Upper lobe of left lung (tissue), 6 donors: ENCODE results near the gene CLEC4M. TPM values are rescaled to one million over a fixed set of nuclear protein-coding genes. Genes with fewer than 3 reads are reported as not detected.
"Not testable (repeated sequence)": the region's sequence is repeated elsewhere in the genome, so short reads cannot be mapped to it uniquely, and the experiment has no call there.

ENCODE experiments used
- ATAC-seq, 2 donors: fragments of 200-7000 bp; cut with Tn5 transposase; one replicate each; pipeline ENCODE4 v1.9.1; 2022; ENCODE audit warnings: mild to moderate bottlenecking in 2 of 2, moderate library complexity in 2 of 2; ENCODE audit not compliant: low FRiP score in 2 of 2
- DNase-seq, 2 donors: peaks; one replicate each; pipeline ENCODE4 v3.0.0-alpha.2; 2019 to 2020
- H3K27ac ChIP-seq, 4 donors: fragments of 200-600 bp; sonication (generic); one replicate each; pipeline ENCODE4 v1.5.1; 2016 to 2019
- H3K27me3 ChIP-seq, 4 donors: fragments of 200-600 bp; sonication (generic); one replicate each; pipeline ENCODE4 v1.5.1; 2017 to 2019
- H3K36me3 ChIP-seq, 4 donors: fragments of 200-600 bp; sonication (generic); one replicate each; pipeline ENCODE4 v1.5.1; 2016 to 2019
- H3K4me1 ChIP-seq, 4 donors: fragments of 200-600 bp; sonication (generic); one replicate each; pipeline ENCODE4 v1.5.1; 2018 to 2019
- H3K4me3 ChIP-seq, 4 donors: fragments of 200-600 bp; sonication (generic); one replicate each; pipeline ENCODE4 v1.5.1; 2017 to 2019; ENCODE audit warnings: mild to moderate bottlenecking in 2 of 4, moderate library complexity in 1 of 4
- H3K9me3 ChIP-seq, 4 donors: fragments of 200-600 bp; sonication (generic); one replicate each; pipeline ENCODE4 v1.5.1; 2018 to 2019
- EP300 ChIP-seq, 4 donors: sonication (generic); formaldehyde crosslinking; IDR thresholded peaks; one replicate each; pipeline ENCODE4 v1.5.1; 2017; ENCODE audit warnings: antibody characterized with exemption in 4 of 4, control low read depth in 2 of 4
- POLR2A ChIP-seq, 4 donors: fragments of 450-650 bp; IDR thresholded peaks; one replicate each; pipeline ENCODE4 v1.5.1; 2016 to 2017; ENCODE audit warnings: antibody characterized with exemption in 4 of 4, mild to moderate bottlenecking in 2 of 4
- POLR2AphosphoS5 ChIP-seq, 2 donors: sonication (generic); formaldehyde crosslinking; IDR thresholded peaks; one replicate each; pipeline ENCODE4 v1.5.1; 2017; ENCODE audit warnings: antibody characterized with exemption in 2 of 2
- WGBS, 2 donors: methylation state at CpG; one replicate each; pipeline ENCODE4 v1.1.5; 2017 to 2018; 5-methylcytosine and 5-hydroxymethylcytosine counted together
- total RNA-seq, 6 donors: library from RNA; depleted of rRNA in 4 of 6; stranded (reverse); fragments of >200 nt in 4 of 6; gene quantifications; one replicate each; pipeline versions ENCODE4 v1.1.0 to v1.2.1, GENCODE V29; 2016 to 2021
- TF ChIP-seq, protein P1 (sequence below), 6 experiments: fragments of 450-650 bp in 4 of 6; fragments of 200-600 bp in 2 of 6; sonication (generic) in 2 of 6; IDR thresholded peaks; one replicate each; pipeline ENCODE4 v1.5.1; 2016 to 2019; ENCODE audit warnings: antibody characterized with exemption in 6 of 6
- donor health status: DM: no; HTN: no; CAD: no; lungs with moderate emphysema.
- donor health status: DM: no; HTN: yes; CAD: no; lungs with severe emphysema.

The CLEC4M gene
- total RNA-seq, 6 donors from 2014 or later: 0.86 to 7.4 (median 3.1) TPM; not detected in 1

DNA sequence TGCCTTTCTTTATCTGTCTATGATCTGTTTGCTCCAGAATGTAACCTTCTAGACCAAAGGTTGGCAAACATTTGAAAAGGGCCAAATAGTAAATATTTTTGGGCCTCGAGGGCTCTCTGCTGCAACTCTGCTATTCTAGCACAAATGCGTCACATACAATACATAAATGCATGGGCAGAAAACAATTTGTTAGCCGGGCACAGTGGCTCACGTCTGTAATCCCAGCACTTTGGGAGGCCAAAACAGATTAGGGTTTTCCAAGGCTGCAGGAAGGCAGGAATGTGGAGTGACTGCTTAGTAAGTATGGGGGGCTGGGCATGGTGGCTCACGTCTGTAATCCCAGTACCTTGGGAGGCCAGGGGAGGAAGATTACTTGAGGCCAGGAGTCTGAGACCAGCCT, 45.1 kb downstream of the CLEC4M start:
- Histone ChIP-seq H3K4me3 (no peak overlapping the region), H3K4me1 (peaks cover 0 to 9% (median 0%) of the 10 kb centered on the region in 4 donors), H3K9me3 (peaks cover 0 to 21% (median 6%) of the 10 kb centered on the region in 4 donors), H3K27ac (no peak overlapping the region), H3K36me3 (no peaks in the 10 kb centered on the region), H3K27me3 (no peaks in the 10 kb centered on the region)
- ATAC-seq: no peak
- TF ChIP-seq POLR2AphosphoS5 (IDR thresholded peaks at IDR 0.05): no peak
- TF ChIP-seq POLR2A (IDR thresholded peaks at IDR 0.05): no peak
- TF ChIP-seq EP300 (IDR thresholded peaks at IDR 0.05): no peak
- TF ChIP-seq, protein P1, sequence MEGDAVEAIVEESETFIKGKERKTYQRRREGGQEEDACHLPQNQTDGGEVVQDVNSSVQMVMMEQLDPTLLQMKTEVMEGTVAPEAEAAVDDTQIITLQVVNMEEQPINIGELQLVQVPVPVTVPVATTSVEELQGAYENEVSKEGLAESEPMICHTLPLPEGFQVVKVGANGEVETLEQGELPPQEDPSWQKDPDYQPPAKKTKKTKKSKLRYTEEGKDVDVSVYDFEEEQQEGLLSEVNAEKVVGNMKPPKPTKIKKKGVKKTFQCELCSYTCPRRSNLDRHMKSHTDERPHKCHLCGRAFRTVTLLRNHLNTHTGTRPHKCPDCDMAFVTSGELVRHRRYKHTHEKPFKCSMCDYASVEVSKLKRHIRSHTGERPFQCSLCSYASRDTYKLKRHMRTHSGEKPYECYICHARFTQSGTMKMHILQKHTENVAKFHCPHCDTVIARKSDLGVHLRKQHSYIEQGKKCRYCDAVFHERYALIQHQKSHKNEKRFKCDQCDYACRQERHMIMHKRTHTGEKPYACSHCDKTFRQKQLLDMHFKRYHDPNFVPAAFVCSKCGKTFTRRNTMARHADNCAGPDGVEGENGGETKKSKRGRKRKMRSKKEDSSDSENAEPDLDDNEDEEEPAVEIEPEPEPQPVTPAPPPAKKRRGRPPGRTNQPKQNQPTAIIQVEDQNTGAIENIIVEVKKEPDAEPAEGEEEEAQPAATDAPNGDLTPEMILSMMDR (IDR thresholded peaks at IDR 0.05): no peak
- DNase-seq: no peak
- WGBS, 2 donors: 80 to 84% methylated on average over 5 of the region's 5 CpGs

DNA sequence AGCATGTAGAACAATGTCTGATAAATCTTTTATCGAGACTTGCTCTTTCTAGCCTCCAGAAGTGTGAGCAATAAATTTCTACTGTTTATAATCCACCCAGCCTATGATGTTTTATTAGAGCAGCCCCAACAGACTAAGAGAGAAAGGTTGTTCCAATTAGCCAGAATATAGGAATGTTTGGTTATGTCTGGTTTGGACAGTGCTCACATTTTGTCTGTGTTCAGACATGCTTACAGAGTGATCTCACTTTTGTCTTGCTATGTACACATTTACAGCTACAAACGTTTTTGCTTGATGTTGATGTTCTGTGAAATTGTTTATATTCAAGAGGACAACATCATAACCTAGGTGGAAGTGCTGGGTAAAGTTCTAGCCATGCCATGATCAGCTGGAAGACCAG, 48.9 kb downstream of the CLEC4M start:
- H3K36me3 ChIP-seq: no peaks in the 10 kb centered on the region
- TF ChIP-seq POLR2A (IDR thresholded peaks at IDR 0.05) (no peak), EP300 (IDR thresholded peaks at IDR 0.05) (no peak), POLR2AphosphoS5 (IDR thresholded peaks at IDR 0.05) (no peak)
- TF ChIP-seq, protein P1 (IDR thresholded peaks at IDR 0.05): no peak
- ATAC-seq (no peak), DNase-seq (no peak)
- WGBS, 2 donors: 58 to 59% methylated on average over 2 of the region's 2 CpGs
- no peaks in the 10 kb centered on the region for H3K27me3 ChIP-seq
- no peak overlapping the region for H3K27ac ChIP-seq
- peaks cover 2 to 24% (median 8%) of the 10 kb centered on the region in 4 donors for H3K9me3 ChIP-seq
- H3K4me3 ChIP-seq: no peak overlapping the region
- peaks cover 0 to 6% (median 0%) of the 10 kb centered on the region in 4 donors for H3K4me1 ChIP-seq

DNA sequence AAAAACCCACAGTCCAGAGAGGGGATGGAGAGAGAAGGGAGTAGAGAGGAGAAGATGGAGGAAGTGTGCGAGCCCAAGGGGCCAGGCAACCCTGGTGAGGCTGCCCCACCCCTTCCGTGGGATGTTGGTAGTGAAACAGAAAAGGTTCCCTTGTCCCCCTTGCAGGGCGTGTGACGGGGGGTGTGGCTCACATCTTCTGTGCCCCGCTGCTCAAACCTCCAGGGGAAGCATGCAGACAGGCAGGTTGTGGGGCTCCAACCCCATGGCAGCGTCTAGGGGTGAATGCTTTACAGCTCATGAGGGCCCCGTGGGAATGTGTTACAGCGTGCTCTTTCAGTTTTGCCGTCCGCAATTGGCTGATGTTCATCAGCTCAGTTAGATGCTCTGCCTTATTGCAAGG, 52.3 kb downstream of the CLEC4M start:
- Histone ChIP-seq H3K36me3 (no peaks in the 10 kb centered on the region), H3K27ac (no peak overlapping the region), H3K4me3 (no peak overlapping the region), H3K9me3 (peaks cover 3 to 34% (median 19%) of the 10 kb centered on the region in 4 donors), H3K27me3 (no peaks in the 10 kb centered on the region), H3K4me1 (peaks cover 0 to 6% (median 0%) of the 10 kb centered on the region in 4 donors)
- WGBS, 2 donors: 28 to 50% methylated on average over 7 to 10 of the region's 10 CpGs
- TF ChIP-seq POLR2AphosphoS5 (IDR thresholded peaks at IDR 0.05): no peak
- ATAC-seq (no peak), DNase-seq (no peak)

DNA sequence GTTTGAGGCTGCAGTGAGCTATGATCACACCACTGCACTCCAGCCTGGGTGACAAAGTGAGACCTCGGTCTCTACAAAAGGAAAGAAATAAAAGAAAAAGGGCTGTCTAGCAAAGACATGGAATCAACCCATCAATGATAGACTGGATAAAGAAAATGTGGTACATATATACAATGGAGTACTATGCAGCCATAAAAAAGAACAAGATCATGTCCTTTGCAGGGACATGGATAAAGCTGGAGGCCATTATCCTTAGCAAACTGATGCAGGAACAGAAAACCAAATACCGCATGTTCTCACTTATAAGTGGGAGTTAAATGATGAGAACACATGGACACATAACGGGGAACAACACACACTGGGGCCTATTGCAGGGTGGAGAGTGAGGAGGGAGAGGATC, 53.0 kb downstream of the CLEC4M start:
- not testable (repeated sequence) for H3K4me3 ChIP-seq, DNase-seq, ATAC-seq, H3K4me1 ChIP-seq, H3K27me3 ChIP-seq, H3K36me3 ChIP-seq, H3K27ac ChIP-seq
- peaks cover 0 to 29% (median 19%) of the 10 kb centered on the region in 4 donors for H3K9me3 ChIP-seq
- 92 to 98% methylated on average over 3 of the region's 3 CpGs for WGBS, 2 donors

DNA sequence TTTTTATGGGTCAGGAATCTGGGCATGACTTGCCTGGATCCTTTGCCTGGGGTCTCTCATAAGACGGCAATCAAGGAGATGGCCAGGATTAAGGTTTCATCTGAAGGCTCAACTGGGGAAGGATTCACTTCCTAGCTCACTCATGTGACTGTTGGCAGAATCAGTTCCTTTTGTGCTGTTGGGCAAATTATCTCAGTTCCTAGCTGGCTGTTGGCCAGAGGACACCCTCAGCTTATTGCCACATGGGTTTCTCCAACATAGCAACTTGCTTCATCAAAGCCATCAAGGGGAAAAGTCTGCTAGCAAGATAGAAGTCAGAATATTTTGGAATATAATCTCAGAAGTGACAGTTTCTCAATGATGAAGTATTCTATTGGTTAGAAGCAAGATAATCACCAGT, 54.8 kb downstream of the CLEC4M start:
- WGBS, 2 donors: 89 to 93% methylated on average over 1 of the region's 1 CpG
- ATAC-seq (no peak), DNase-seq (no peak)
- TF ChIP-seq, protein P1 (IDR thresholded peaks at IDR 0.05): no peak
- Histone ChIP-seq H3K27me3 (no peaks in the 10 kb centered on the region), H3K36me3 (no peaks in the 10 kb centered on the region), H3K4me1 (peaks cover 0 to 6% (median 0%) of the 10 kb centered on the region in 4 donors), H3K4me3 (no peak overlapping the region), H3K27ac (no peak overlapping the region), H3K9me3 (peaks cover 0 to 15% (median 13%) of the 10 kb centered on the region in 4 donors)

DNA sequence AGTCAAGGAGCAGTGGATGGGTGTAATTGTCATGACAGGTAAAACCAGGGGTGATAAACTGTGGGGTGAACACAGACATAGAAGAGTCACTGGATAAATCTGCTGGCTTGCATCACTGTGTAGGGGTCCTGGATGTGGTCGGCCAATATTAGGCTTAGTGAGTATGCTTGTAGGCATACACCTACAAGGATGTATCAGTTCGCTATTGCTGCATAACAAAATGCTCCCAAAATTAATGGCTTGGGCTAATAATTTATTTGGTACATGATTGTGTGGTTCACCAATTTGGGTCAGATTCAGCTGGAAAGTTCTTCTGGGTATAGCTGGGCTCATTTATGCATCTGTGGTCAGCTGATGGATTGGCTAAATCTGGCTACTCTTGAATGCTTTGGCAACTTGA, 55.8 kb downstream of the CLEC4M start:
- Histone ChIP-seq H3K27me3 (no peaks in the 10 kb centered on the region), H3K27ac (no peak overlapping the region), H3K4me3 (no peak overlapping the region), H3K36me3 (no peaks in the 10 kb centered on the region), H3K4me1 (peaks cover 0 to 6% (median 0%) of the 10 kb centered on the region in 4 donors), H3K9me3 (peaks cover 0 to 15% (median 13%) of the 10 kb centered on the region in 4 donors)
- DNase-seq: no peak
- TF ChIP-seq EP300 (IDR thresholded peaks at IDR 0.05): no peak
- TF ChIP-seq, protein P1 (IDR thresholded peaks at IDR 0.05): no peak
- TF ChIP-seq POLR2AphosphoS5 (IDR thresholded peaks at IDR 0.05): no peak
- no peak for TF ChIP-seq POLR2A (IDR thresholded peaks at IDR 0.05)
- 90 to 100% methylated on average over 1 to 2 of the region's 2 CpGs for WGBS, 2 donors
- no peak for ATAC-seq
